ENCODE data around the gene TREX2. TPM values are rescaled to one million over a fixed set of nuclear protein-coding genes. Genes with fewer than 3 reads are reported as not detected.

Gene TREX2
- total and polyA plus RNA-seq, 11 donors: 0.22 to 0.48 (median 0.29) TPM; not detected in 3

GRCh38 chrX:153446950-153447580 lies 1.2 kb upstream of the TREX2 start:
- no peak for DNase-seq
- no peak overlapping the region for H3K4me3 ChIP-seq
- peaks cover 0 to 10% (median 0%) of the 10 kb centered on the region in 9 donors for H3K36me3 ChIP-seq
- WGBS, 4 donors: 86 to 94% (median 94%) methylated on average over 13 to 17 of the region's 17 CpGs
- intact Hi-C loops (cut with DNase I): loop anchor here in 1 of 10 donors (10.0 kb wide), 1 partner anchor 412 kb away; no protein-coding TSS in a partner anchor
- TF ChIP-seq POLR2A (IDR thresholded peaks at IDR 0.05) (no peak), CTCF (IDR thresholded peaks at IDR 0.05) (no peak)
- H3K9me3 ChIP-seq: no peaks in the 10 kb centered on the region
- H3K4me1 ChIP-seq: no peaks in the 10 kb centered on the region
- peaks cover 0 to 4% (median 0%) of the 10 kb centered on the region in 9 donors for H3K27me3 ChIP-seq
- no peak for ATAC-seq
- no peak overlapping the region for H3K27ac ChIP-seq

GRCh38 chrX:153446636-153446936 lies 730 bp upstream of the TREX2 start:
- TF ChIP-seq POLR2A (IDR thresholded peaks at IDR 0.05) (no peak), CTCF (IDR thresholded peaks at IDR 0.05) (no peak)
- intact Hi-C loops (cut with DNase I): loop anchor here in 1 of 10 donors (10.0 kb wide), 1 partner anchor 412 kb away; no protein-coding TSS in a partner anchor
- no peak for ATAC-seq

GRCh38 chrX:153445106-153445855 lies 575 bp downstream of the TREX2 start:
- Histone ChIP-seq H3K27ac (no peak overlapping the region), H3K4me1 (no peaks in the 10 kb centered on the region), H3K27me3 (peaks cover 0 to 4% (median 0%) of the 10 kb centered on the region in 9 donors), H3K9me3 (no peaks in the 10 kb centered on the region), H3K4me3 (no peak overlapping the region), H3K36me3 (peaks cover 0 to 4% (median 0%) of the 10 kb centered on the region in 9 donors)
- WGBS, 4 donors: 90 to 97% (median 94%) methylated on average over 15 to 35 of the region's 35 CpGs
- TF ChIP-seq CTCF (IDR thresholded peaks at IDR 0.05) (no peak), POLR2A (IDR thresholded peaks at IDR 0.05) (no peak)
- DNase-seq (no peak), ATAC-seq (no peak)
- intact Hi-C loops (cut with DNase I): loop anchor here in 1 of 10 donors (10.0 kb wide), 1 partner anchor 410 kb away; no protein-coding TSS in a partner anchor

More at GRCh38 chrX:153446636-153446936, 730 bp upstream of the TREX2 start:
- H3K27ac ChIP-seq: no peak overlapping the region
- H3K4me3 ChIP-seq: no peak overlapping the region
- H3K36me3 ChIP-seq: peaks cover 0 to 7% (median 0%) of the 10 kb centered on the region in 9 donors
- no peaks in the 10 kb centered on the region for H3K4me1 ChIP-seq
- DNase-seq: no peak
- H3K27me3 ChIP-seq: peaks cover 0 to 4% (median 0%) of the 10 kb centered on the region in 9 donors
- WGBS, 4 donors: 60 to 73% (median 70%) methylated on average over 10 of the region's 10 CpGs
- no peaks in the 10 kb centered on the region for H3K9me3 ChIP-seq

GRCh38 chrX:153444333-153445011 lies 1.4 kb downstream of the TREX2 start:
- intact Hi-C loops (cut with DNase I): loop anchor here in 1 of 10 donors (10.0 kb wide), 1 partner anchor 410 kb away; no protein-coding TSS in a partner anchor
- WGBS, 4 donors: 91 to 92% (median 91%) methylated on average over 30 to 37 of the region's 37 CpGs

More at GRCh38 chrX:153444333-153445011, 1.4 kb downstream of the TREX2 start:
- H3K4me1 ChIP-seq: no peaks in the 10 kb centered on the region
- no peak for ATAC-seq
- H3K9me3 ChIP-seq: no peaks in the 10 kb centered on the region
- H3K4me3 ChIP-seq: no peak overlapping the region
- H3K27ac ChIP-seq: no peak overlapping the region
- H3K36me3 ChIP-seq: peaks cover 0 to 3% (median 0%) of the 10 kb centered on the region in 9 donors
- H3K27me3 ChIP-seq: peaks cover 0 to 4% (median 0%) of the 10 kb centered on the region in 9 donors
- DNase-seq: no peak
- TF ChIP-seq CTCF (IDR thresholded peaks at IDR 0.05) (no peak), POLR2A (IDR thresholded peaks at IDR 0.05) (no peak)

Data from heart left ventricle (tissue), 16 donors.